Urothelium cell line (cell line): ENCODE measurements around the gene ZFP62.
"Not testable (repeated sequence)": the region's sequence is repeated elsewhere in the genome, so short reads cannot be mapped to it uniquely, and the experiment has no call there.

Source experiments
- DNase-seq: peaks from one replicate; pipeline ENCODE4 v3.0.0; 2011; ENCODE audit warnings: low spot score, mixed read lengths
- FAIRE-seq: peaks from 2 replicates; lab custom pipeline; 2011; peaks lifted over from hg19 to GRCh38; lab: Jason Lieb, UNC

Gene ZFP62

GRCh38 chr5:180831139-180832093, 29.7 kb downstream of the ZFP62 start:
- FAIRE-seq, result no peak
- peak; percentile 92 for DNase-seq

- DNase-seq (peak; percentile 65), FAIRE-seq (no peak)
These were observed 30.6 kb downstream of the ZFP62 start for GRCh38 chr5:180830253-180831138.

GRCh38 chr5:180829726-180830125, 31.4 kb downstream of the ZFP62 start:
- FAIRE-seq (no peak), DNase-seq (no peak)

- DNase-seq, FAIRE-seq: not testable (repeated sequence)
These were observed 32.1 kb downstream of the ZFP62 start for GRCh38 chr5:180828756-180829531.

GRCh38 chr5:180827374-180827773, 33.7 kb downstream of the ZFP62 start:
- not testable (repeated sequence) for FAIRE-seq, DNase-seq

GRCh38 chr5:180825768-180826525, 35.1 kb downstream of the ZFP62 start:
- DNase-seq (peak; percentile 64), FAIRE-seq (no peak)

- DNase-seq, result no peak
- FAIRE-seq, result no peak
These were observed 36.2 kb downstream of the ZFP62 start for GRCh38 chr5:180824630-180825476.

- FAIRE-seq, result no peak
These were observed 37.0 kb downstream of the ZFP62 start for GRCh38 chr5:180823940-180824629.

GRCh38 chr5:180823346-180823745, 37.7 kb downstream of the ZFP62 start:
- FAIRE-seq (no peak), DNase-seq (no peak)

More at GRCh38 chr5:180823940-180824629, 37.0 kb downstream of the ZFP62 start:
- DNase-seq, result no peak

GRCh38 chr5:180821538-180821937, 39.5 kb downstream of the ZFP62 start:
- DNase-seq (no peak), FAIRE-seq (no peak)

GRCh38 chr5:180820788-180821321, 40.2 kb downstream of the ZFP62 start:
- DNase-seq (no peak), FAIRE-seq (no peak)

- FAIRE-seq, result no peak
These were observed 42.3 kb downstream of the ZFP62 start for GRCh38 chr5:180818677-180819341.

GRCh38 chr5:180817893-180818674, 43.0 kb downstream of the ZFP62 start:
- DNase-seq (no peak), FAIRE-seq (no peak)

More at GRCh38 chr5:180818677-180819341, 42.3 kb downstream of the ZFP62 start:
- no peak for DNase-seq

- FAIRE-seq (no peak), DNase-seq (peak; percentile 28)
These were observed 44.2 kb downstream of the ZFP62 start for GRCh38 chr5:180816608-180817534.

- FAIRE-seq, result no peak
These were observed 45.7 kb downstream of the ZFP62 start for GRCh38 chr5:180815293-180815917.

More at GRCh38 chr5:180815293-180815917, 45.7 kb downstream of the ZFP62 start:
- no peak for DNase-seq
